Body of pancreas (tissue), 4 donors: Measurements from ENCODE around the gene TGFB3.

Source experiments
- CTCF ChIP-seq, 7 experiments: fragments of 450-650 bp in 4 of 7; fragments of 200-600 bp in 3 of 7; sonication (generic) in 3 of 7; IDR thresholded peaks; one replicate each; pipeline ENCODE4 v1.5.1; 2016 to 2019; ENCODE audit warnings: antibody characterized with exemption in 7 of 7
- POLR2A ChIP-seq, 3 donors: fragments of 450-650 bp; IDR thresholded peaks; one replicate each; pipeline ENCODE4 v1.6.1; 2016; ENCODE audit warnings: antibody characterized with exemption in 3 of 3, mild to moderate bottlenecking in 2 of 3

DNA sequence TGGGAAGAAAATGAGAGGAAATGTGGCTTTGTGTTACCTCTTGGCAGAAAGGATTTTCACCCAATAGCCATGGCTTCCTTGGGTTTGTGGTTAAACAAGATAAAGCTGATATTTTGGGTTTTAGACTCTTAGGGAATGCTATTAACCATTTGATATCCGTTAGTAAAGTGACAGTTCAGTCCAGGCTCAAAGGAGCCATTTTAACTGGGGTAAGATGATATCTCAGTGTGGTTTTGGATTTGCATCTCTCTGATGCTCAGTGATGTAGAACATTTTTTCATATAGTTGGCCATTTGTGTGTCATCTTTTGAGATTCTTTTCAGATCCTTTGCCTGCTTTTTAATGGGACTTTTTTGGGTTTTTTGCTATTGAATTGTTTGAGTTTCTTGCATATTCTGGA, 33.9 kb upstream of the TGFB3 start:
- TF ChIP-seq CTCF (IDR thresholded peaks at IDR 0.05) (no peak), POLR2A (IDR thresholded peaks at IDR 0.05) (no peak)
